H1 (cell line): ENCODE results near the gene LGR4. TPM values are rescaled to one million over a fixed set of nuclear protein-coding genes. Genes with fewer than 3 reads are reported as not detected.

Source experiments
- ATF2 ChIP-seq: IDR thresholded peaks from 2 replicates; pipeline ENCODE4 v1.6.1; 2012; ENCODE audit warnings: low read length, inconsistent platforms
- CBX5 ChIP-seq: fragments of 300-800, 300-1000 bp; sonication (generic); IDR thresholded peaks from 2 replicates; pipeline ENCODE4 v1.7.1; 2016; ENCODE audit warnings: antibody characterized with exemption, low read length, low read depth
- CBX8 ChIP-seq: fragments of 300-800, 300-1000 bp; sonication (generic); IDR thresholded peaks from 2 replicates; pipeline ENCODE4 v1.7.1; 2016; ENCODE audit warnings: low read depth, low read length, borderline replicate concordance
- CHD7 ChIP-seq: fragments of 300-600 bp; sonication (generic); IDR thresholded peaks from 2 replicates; pipeline ENCODE4 v1.7.1; 2012; ENCODE audit warnings: low read length, moderate library complexity, mild to moderate bottlenecking, inconsistent platforms; ENCODE audit not compliant: insufficient replicate concordance
- EP300 ChIP-seq, 2 experiments: IDR thresholded peaks; 1 replicate in 1 of 2; 2 replicates in 1 of 2; pipeline ENCODE4 v1.6.1; 2011 to 2012; ENCODE audit warnings: low read depth in 2 of 2, low read length in 2 of 2, mild to moderate bottlenecking in 2 of 2, borderline replicate concordance in 1 of 2, inconsistent platforms in 1 of 2, moderate library complexity in 1 of 2
- JUN ChIP-seq: IDR thresholded peaks from 2 replicates; pipeline ENCODE4 v1.6.1; 2011; ENCODE audit warnings: low read depth, mild to moderate bottlenecking, improper control_type of control experiment, low read length
- NRF1 ChIP-seq: IDR thresholded peaks from 2 replicates; pipeline ENCODE4 v1.6.1; 2011; ENCODE audit warnings: mild to moderate bottlenecking, low read depth, low read length, improper control_type of control experiment
- RAD21 ChIP-seq, 2 experiments: IDR thresholded peaks in 1 of 2; conservative IDR thresholded peaks in 1 of 2; 2 replicates each; pipeline ENCODE4 v1.6.1; 2011; ENCODE audit warnings: low read depth in 2 of 2, low read length in 2 of 2, improper control_type of control experiment in 1 of 2, inconsistent platforms in 1 of 2, mild to moderate bottlenecking in 1 of 2, moderate library complexity in 1 of 2
- RNF2 ChIP-seq: fragments of 200-900, 300-1000 bp; sonication (generic); IDR thresholded peaks from 2 replicates; pipeline ENCODE4 v1.7.1; 2016; ENCODE audit warnings: borderline replicate concordance, low read depth, mild to moderate bottlenecking, antibody characterized with exemption, low read length; ENCODE audit not compliant: poor library complexity, severe bottlenecking; ENCODE audit errors: missing control alignments
- polyA plus RNA-seq, 7 experiments: library from polyadenylated mRNA; depleted of rRNA in 3 of 7; stranded (reverse) in 5 of 7; unstranded in 2 of 7; fragments of >200 nt in 5 of 7; fragments of 200-250 nt in 2 of 7; gene quantifications; 1 replicate in 5 of 7; 2 replicates in 1 of 7; 4 replicates in 1 of 7; pipeline versions ENCODE4 v1.2.1 to v1.2.3, GENCODE V29; 2011 to 2013; ENCODE audit warnings: missing spikeins in 2 of 7, mixed read lengths in 2 of 7
- total RNA-seq: library from RNA; stranded (reverse); fragmentation: NEBNext Ultra II Directional; extraction: Animal tissue kit (Norgen Biotek cat#: 25700); gene quantifications from 2 replicates; pipeline ENCODE4 v1.2.1, GENCODE V29; 2021

LGR4 gene
- total and polyA plus RNA-seq, 2 of the 8 experiments (the other 6 are each of a cell fraction or from before 2014, with no cell fraction given), result 26.6 to 61.7 TPM

- TF ChIP-seq CHD7, result no peak
- no peak for TF ChIP-seq CBX8
- TF ChIP-seq RNF2, result no peak
- TF ChIP-seq EP300 (IDR thresholded peaks at IDR 0.05; ENCODE audit: borderline replicate concordance in 1 of 2, low read depth in 2 of 2, low read length in 2 of 2), result no peak
- TF ChIP-seq JUN, result no peak
- no peak for TF ChIP-seq ATF2
- TF ChIP-seq NRF1, result no peak
- no peak for TF ChIP-seq CBX5
- TF ChIP-seq RAD21 (IDR thresholded peaks at IDR 0.05 in 1 of 2, conservative IDR thresholded peaks at IDR 0.05 in 1 of 2; ENCODE audit: low read depth in 2 of 2, low read length in 2 of 2), result no peak
Observed at GRCh38 chr11:27358296-27358695, 114.3 kb downstream of the LGR4 start (continued).
